Endothelial cell of umbilical vein (primary cell): ENCODE data around the gene DNMT1.

Experiments used
- EZH2 ChIP-seq: IDR thresholded peaks from 2 replicates; pipeline ENCODE4 v1.6.1; 2012; ENCODE audit warnings: borderline replicate concordance, low read depth, mild to moderate bottlenecking, moderate library complexity, low read length, inconsistent platforms; ENCODE audit not compliant: severe bottlenecking
- GATA2 ChIP-seq: IDR thresholded peaks from 2 replicates; pipeline ENCODE4 v1.7.0; 2011; ENCODE audit warnings: low read depth, mild to moderate bottlenecking, moderate library complexity, mixed read lengths, low read length; ENCODE audit not compliant: insufficient read length, insufficient read depth
- JUN ChIP-seq: IDR thresholded peaks from 2 replicates; pipeline ENCODE4 v1.6.1; 2011; ENCODE audit warnings: borderline replicate concordance, low read depth; ENCODE audit not compliant: insufficient read length, insufficient read depth
- MYC ChIP-seq: IDR thresholded peaks from one replicate; pipeline ENCODE4 v1.6.1; 2011; ENCODE audit warnings: mild to moderate bottlenecking, low read depth, low read length
- POLR2A ChIP-seq: IDR thresholded peaks from 2 replicates; pipeline ENCODE4 v1.6.1; 2012; ENCODE audit warnings: low read depth, mild to moderate bottlenecking, control low read depth, low read length
- POLR2AphosphoS5 ChIP-seq: IDR thresholded peaks from 2 replicates; pipeline ENCODE4 v1.6.1; 2012; ENCODE audit warnings: low read depth, mild to moderate bottlenecking, control low read depth, low read length, moderate library complexity; ENCODE audit not compliant: insufficient read depth
- TF ChIP-seq, protein P1 (sequence below), 2 donors: IDR thresholded peaks; 1 replicate in 1 of 2; 2 replicates in 1 of 2; pipeline ENCODE4 v1.5.1; 2011; ENCODE audit warnings: low read length in 2 of 2, mild to moderate bottlenecking in 2 of 2, moderate library complexity in 2 of 2, control low read depth in 1 of 2, inconsistent platforms in 1 of 2, low read depth in 1 of 2; ENCODE audit not compliant: insufficient read depth in 1 of 2; ENCODE audit errors: extremely low read depth in 1 of 2
- TF ChIP-seq, protein P2 (sequence below): IDR thresholded peaks from 2 replicates; pipeline ENCODE4 v1.6.1; 2011; ENCODE audit not compliant: insufficient read depth, insufficient read length

DNA sequence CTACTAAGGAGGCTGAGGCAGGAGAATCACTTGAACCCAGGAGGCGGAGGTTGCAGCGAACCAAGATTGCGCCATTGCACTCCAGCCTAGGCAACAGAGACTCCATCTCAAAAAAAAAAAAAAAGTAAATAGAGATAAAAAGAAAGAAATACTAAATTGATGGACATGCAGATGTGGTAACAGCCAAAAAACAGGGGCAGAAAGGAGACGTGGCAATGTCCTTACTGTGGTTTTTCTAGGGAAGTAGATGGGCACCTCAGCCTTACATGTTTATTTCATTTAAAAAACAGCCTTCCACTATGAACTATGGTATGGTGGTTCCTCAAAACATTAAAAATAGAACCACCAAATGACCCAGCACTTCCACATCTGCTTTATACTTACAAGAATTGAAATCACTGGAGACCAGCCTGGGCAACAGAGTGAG is 68.5 kb downstream of the DNMT1 start:
- TF ChIP-seq EZH2 (no peak), POLR2AphosphoS5 (no peak), JUN (no peak), POLR2A (no peak), GATA2 (no peak), MYC (no peak)
- TF ChIP-seq, protein P1, sequence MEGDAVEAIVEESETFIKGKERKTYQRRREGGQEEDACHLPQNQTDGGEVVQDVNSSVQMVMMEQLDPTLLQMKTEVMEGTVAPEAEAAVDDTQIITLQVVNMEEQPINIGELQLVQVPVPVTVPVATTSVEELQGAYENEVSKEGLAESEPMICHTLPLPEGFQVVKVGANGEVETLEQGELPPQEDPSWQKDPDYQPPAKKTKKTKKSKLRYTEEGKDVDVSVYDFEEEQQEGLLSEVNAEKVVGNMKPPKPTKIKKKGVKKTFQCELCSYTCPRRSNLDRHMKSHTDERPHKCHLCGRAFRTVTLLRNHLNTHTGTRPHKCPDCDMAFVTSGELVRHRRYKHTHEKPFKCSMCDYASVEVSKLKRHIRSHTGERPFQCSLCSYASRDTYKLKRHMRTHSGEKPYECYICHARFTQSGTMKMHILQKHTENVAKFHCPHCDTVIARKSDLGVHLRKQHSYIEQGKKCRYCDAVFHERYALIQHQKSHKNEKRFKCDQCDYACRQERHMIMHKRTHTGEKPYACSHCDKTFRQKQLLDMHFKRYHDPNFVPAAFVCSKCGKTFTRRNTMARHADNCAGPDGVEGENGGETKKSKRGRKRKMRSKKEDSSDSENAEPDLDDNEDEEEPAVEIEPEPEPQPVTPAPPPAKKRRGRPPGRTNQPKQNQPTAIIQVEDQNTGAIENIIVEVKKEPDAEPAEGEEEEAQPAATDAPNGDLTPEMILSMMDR (IDR thresholded peaks at IDR 0.05; ENCODE audit: extremely low read depth in 1 of 2, insufficient read depth in 1 of 2, low read depth in 1 of 2, low read length in 2 of 2) = no peak
- TF ChIP-seq, protein P2, sequence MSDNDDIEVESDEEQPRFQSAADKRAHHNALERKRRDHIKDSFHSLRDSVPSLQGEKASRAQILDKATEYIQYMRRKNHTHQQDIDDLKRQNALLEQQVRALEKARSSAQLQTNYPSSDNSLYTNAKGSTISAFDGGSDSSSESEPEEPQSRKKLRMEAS = no peak
